GM19238 (cell line): ENCODE measurements around the gene PASK.

ENCODE experiments used
- DNase-seq: peaks from one replicate; pipeline ENCODE4 v3.0.0; 2011; ENCODE audit warnings: low spot score; ENCODE audit not compliant: insufficient read length

PASK gene

DNA sequence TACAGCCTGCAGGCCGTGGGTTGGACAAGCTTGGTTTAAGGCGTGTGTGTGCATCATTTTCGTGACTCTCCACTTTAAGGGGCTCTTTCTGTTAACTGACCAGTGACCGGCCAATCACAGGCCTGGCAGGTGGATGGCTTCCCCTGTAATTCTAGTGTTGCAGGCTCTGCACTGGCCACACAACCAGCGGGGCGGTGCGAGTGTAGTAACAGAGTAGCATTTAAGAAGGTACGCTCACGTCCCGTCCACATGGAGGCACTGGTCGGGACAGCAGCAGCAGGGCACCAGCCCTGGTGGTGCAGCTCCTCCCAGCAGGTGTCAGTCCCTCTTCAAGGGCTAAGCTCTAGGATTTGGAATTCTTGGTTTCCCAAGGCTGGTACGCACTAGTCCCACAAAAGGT, 31.2 kb upstream of the PASK start:
- no peak for DNase-seq

DNA sequence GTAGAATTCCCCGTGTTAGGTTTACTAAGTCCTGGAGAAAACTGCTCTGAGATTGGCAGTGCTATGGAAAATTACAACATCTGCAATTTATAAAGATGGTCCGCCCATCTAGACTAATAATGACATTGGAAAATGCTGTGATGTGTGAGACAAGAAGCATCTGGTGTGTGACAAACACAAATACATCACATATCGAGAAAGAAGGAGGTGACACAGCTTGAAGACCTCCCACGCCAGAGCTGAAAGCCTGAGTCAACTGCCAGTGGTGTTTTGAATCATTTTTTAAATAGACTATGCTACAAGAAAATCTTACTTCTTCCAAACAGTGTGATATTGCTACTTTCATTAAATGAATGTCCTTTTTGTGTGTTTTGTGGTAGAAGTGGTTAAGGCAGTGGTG, 30.6 kb upstream of the PASK start:
- DNase-seq: no peak

DNA sequence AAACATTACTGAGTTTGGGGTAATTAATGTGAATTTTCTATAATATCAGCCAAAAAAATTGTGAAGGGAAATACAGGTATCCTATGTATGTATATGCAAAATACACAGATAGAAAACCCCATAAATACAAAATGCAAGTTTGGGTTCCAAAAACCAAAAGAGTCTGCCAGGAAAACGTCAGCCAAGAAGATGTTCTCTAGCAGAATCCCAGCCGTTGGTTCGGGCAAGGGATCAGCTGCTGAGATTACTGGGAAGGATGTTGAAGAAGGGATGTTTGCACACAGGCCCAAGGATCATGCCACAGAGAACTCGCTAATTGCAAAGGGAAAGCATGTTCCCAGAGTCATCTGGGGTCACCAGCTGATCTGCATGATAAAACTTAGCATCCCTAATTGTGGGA, 29.7 kb upstream of the PASK start:
- DNase-seq: no peak

DNA sequence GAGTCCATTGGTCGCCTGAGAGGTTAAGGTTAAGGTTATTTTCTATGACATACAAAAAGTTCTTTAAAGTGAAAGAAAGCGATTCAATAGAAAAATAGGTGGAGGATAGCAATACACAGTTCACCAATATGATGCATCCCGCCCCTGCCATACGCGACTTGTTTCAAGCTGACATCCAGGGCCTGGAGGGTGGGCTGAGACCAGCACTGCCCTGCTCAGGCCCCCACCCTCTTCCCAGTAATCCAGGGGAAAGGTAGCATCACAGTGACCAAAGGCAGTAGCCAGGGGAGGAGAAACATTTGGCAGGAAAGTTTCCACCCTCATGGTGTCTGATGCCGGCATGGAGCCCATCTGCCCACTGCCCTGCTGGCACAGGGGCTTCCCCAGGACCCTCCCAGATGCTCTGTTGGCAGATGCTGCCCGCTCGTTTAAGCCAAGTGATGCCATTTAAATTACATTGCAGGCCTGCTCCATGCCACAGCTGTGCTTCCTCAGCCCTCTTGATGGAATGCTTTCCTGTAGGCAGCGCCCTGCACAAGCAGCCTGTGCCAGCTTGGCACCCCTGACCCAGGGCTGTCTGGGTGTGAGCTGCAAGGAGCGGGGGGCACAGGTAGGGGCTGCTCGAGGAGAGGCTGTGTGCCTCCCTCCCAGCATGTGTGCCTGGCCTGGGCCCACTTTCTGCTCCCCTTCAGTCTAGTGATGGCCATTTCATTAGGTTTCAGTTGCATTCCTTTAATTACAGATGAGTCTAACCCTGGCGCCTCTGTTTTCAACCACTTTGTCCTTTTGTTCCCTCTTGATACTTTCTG, 28.5 kb upstream of the PASK start:
- DNase-seq: no peak

DNA sequence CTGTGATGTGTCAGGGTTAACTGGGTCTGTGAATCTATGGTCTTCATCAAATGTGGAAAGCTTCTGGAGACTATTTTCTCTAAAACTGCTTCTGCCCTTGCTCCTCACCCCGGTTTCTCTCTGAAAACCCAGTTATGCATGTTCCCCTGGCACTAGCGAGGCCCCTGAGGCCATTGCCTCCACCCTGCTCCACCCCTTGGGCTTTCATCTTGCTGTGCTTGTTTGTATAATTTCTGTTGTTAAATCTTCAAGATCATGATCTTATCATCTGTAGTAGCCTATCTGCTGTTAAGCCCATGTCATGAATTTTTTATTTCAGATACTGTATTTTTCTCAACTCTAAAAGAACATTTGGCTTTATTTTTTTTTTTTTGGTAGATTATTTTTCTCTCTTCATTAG, 24.3 kb upstream of the PASK start:
- DNase-seq: no peak

DNA sequence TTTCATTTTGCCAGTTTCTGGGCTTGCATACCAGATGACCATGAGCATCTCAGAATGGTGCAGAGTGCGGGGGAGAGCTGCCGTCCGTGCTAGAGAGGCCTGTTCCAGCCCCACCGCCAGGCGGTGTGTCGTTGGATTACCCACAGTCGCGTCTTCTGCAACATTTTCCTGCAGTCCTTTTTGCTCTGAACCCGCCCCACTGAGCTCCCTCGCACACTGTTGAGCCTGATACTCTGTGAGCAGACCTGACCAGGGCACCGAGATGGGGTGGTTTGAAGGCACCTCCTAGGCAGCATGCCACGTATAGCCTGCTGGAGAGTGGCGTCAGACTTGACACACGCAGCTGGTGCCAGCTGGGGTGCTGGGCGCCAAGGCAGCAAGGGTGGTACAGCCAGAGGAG, 19.1 kb upstream of the PASK start:
- no peak for DNase-seq

DNA sequence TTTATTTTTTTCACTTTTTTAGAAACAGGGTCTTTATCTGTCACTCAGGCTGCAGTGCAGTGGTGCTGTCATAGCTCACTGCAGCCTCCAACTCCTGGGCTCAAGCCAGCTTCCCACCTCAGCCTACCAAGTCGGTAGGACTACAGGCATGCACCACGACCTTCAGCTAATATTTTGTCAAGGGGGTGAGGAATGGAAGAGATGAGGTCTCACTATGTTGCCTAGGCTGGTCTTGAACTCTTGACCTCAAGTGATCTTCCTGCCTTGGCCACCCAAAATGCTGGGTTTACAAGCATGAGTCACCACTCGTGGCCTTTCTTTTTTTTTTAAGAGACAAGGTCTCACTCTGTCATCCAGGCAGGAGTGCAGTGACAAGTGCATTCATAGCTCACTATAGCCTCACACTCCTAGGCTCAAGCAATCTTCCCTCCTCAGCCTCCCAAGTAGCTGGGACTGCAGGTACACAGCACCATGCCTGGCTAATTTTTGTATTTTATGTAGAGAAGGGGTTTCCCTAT, 14.4 kb upstream of the PASK start:
- no peak for DNase-seq

DNA sequence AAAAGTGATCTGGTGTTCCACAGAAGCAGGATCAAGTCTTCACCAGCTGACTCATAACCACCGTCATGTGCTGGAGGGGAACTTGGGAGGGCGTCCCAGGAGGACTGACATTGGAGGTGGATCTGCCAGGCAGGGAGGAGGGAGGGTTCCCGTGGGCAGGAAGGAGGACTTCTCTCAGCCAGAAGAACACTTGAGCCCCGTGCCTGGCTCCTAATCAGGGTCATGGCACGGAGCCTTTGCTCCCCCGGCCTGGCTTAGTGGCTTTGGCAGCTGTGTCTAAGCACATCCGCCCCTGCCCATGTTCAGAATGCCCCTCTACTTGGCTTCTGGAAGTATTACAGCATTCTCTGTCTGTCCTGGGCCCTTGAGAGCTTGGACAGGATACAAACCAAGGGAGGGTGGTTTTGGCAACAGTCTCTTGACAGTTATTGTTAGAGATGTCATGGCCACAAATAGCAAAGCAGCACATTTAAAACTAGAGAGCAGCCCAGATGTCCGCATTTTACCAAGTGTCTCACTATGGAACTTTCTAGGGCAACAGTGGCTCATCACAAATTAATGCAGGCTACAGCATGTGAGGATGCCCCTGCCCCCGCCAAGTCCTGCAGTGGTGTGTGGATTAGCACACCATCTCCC, 12.5 kb upstream of the PASK start:
- DNase-seq: no peak

DNA sequence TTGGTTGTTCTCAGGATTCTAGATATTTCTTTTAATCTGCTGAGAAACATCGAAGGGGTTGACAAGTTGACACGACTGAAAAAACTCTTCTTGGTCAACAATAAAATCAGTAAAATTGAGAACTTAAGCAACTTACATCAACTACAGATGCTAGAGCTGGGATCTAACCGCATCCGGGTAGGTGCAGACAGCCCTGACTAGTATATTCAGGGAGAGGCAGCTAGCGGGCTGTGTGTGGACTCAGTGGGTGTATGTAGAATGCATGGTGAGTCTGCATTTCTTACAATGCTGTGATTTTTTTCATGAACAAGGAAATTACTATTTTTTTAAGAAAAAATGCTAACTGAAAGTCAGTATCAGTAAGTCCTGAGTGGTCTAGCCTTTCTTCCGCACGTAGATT, 11.0 kb upstream of the PASK start:
- DNase-seq: no peak

DNA sequence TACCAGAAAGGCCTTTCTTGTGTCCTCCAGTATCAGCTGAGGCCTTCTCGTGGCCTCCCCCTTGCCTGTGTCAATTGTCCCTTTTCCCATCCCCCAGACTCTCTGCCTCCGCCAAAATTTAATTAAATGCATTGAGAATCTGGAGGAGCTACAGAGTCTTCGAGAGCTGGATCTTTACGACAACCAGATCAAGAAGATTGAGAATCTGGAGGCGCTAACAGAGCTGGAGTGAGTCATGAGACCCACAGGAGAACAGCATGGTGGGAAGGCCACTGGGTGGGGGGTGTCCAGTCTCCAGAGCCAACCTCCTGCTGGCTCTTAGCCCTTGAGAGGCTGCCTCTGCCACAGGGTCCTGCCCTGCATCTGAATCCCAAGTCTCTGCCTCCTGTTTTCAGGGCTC, 9.8 kb upstream of the PASK start:
- DNase-seq: no peak

DNA sequence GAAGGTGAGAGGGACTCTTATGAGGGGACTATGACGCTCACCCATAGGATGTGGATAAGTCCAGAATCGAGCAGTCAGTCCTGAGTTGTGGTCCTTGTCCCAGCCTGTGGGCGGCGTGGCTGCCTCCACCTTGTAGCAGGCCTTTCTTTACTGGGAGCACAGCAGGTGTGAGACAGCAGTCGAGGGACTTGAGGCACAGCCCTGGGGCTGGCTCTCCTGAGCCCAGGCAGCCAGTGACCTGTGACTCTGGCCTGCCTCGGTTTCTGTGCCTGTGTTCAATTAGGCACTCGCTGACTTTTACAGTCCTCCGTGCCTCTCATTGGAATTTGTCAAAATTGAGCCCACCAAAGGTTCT, 9.3 kb upstream of the PASK start:
- no peak for DNase-seq

DNA sequence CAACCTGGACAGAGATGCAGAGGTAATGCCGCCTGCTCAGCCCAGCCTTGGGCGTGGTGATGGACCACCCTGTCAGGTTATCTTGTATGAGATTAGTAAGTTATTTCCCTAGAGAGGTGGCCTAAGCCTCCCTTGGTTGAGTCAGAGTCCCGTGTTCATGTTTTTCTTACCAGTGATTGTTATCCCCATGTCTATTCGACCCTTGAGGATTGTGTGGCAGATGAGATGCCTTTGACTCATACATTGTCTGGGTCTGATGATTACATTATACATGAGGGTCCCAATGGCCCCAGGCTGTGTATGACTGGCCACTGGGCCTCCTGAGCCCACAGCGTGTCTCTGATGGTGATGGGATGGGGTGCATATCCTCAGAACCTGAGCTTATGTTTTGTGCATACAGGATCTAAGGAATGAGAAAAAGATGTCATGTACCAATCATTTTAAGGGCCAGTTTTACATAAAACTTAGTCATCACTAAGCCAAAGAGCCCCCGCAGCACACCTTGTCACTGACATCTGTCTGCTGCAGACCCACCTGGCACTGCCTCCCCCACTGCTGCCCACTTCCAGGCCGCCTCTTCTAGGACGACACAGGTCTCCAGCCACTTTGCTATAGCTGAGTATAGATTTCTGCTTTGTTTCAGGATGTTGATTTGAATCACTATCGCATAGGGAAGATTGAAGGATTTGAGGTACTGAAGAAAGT, 8.7 kb upstream of the PASK start:
- DNase-seq: no peak

DNA sequence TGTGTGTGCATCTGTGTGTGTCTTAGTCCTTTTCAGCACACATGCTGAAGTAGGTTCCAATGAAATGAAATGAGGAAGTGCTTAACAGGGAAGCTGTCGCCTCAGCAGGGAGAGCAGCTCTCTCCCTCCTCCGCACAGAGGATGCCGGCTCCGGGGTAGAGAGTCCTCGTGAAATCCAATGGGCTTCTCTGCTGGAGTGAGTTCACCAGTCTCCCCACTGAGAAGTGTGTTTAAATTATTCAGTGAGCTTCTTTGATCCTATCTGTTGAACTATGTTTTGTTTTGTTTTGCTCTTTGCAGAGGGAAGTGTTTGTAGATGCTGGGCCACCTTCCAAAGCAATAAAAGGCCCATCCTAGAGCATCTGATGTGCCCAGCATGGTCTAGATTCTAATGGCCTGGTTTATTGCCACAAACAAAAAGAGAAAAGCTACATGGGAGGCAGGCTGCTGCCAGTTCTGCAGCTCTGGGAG, 7.7 kb upstream of the PASK start:
- DNase-seq: no peak

DNA sequence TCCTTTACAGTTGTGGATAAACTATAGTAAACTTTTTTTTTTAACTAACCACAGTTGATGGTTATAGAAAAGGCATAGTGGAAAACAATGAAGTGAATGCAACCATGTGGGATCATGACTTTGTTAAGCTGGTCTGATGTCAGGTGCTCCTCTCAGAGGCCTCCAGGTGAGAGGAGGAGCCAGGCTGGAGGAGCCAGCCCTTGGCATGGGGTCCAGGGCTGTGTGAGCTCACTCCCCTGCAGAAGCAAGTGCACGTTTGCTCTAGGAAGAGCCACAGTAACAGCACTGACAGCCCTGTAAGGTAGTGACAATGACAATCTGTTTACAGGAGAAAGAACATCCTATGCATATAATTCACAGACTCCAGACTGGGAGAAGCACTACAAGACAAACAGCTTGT, 6.7 kb upstream of the PASK start:
- DNase-seq: no peak

DNA sequence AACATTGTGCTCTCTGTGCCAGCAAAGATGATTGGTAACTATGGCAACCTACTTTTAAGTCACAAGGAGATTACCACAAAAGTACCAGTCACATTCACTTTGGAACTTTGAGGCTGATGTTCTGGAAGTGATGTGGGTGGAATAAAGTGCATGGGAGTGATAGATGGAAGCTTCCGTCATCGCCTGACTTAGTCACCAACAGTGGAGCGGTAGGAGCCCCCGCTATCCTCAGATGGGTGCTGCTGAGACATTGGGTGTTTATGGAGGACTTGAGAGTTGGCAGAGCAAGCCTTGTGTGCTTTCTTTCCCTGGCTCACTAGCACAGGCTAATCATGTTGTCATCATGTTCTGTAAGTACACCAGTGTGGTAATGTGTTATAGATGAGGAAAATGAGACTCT, 5.6 kb upstream of the PASK start:
- DNase-seq: no peak

DNA sequence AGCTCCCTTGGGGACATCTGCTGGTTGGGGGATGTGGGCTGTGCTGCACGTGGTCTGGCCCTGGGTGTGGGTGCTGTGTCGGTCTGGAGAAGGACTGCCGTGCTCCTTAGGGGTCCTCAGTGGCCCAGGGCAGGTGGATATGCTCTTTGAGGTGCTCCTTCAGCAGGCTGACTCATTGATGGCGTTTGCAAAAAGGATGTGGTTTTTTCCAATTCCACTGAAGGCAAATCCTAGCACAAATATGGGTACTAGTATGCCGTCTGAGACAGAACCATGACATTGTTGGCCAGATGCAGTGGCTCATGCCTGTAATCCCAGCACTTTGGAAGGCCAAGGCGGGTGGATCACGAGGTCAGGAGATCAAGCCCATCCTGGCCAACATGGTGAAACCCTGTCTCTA, 4.3 kb upstream of the PASK start:
- no peak for DNase-seq

DNA sequence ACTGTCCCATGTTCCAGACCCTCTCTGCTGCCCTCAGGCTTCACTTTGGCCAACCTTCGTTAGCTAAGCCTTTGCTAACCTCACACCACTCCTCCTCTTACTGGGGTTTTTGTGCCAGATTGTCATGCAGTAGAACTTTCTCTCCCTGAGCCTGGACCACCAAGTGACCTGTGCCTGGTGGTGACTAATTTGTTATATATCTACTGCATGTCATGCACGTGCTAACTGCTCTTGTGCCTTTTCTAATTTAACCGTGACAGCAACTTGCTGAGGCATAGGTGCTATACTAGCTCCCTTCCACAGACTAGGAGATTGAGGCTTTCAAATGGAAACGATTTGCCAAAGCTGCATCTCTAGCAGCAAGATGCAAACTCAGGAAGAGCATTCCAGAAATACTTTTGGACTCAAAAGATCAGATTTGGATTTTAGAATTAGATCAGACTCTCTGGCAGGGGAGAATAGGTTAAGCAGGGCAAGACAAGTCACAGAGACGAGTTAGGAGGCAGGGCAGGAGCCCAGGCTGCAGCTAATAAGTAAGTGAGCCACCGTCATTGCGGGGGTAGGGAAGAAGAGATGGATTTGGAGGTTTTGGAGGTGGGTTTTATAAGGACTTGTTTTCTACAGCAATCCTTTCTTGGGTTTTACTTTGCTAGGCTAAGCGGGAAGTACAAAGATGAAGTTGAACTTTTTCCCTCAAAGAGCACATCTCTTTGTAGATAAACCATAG, 2.8 kb upstream of the PASK start:
- no peak for DNase-seq

DNA sequence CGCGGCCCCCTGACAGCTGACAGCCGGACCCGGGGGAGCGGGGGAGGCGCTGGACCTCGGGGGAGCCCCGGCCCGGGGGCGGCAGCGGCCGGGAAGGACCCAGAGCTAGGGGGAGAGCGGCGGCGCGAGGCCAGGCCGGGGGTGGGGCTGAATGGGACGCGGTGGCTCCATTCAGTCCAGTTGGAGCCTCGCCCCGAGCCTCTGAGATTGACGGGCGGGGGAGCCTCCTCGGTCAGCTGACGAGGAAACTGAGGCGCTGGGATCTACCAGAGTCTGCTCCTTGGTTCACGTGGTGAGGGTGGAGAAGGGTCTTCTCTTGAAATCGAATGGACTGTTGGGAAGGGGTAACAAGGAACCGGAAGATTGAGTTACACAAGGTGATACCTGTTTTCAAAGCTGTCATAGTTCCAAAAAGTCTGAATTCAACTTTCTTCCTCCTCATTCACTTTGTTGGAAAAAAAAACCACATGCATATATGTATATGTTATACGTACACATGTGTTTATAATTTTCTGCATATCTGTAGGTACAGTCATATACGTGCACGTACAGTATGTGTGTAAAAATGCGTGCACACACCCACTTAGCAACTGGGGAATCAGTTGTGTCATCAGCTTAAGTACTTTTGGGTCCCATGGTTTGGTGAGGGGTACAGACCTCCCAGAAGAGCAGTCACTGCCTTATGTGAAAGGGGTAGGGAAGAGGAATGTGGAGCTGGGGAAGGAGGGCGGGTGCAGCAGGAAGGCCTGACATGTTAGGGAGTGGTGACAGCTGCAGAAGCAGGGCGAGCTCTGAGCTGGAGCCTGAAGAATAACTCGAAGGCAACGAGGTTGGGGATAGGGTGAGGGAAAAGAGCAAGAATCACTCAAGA, 1.6 kb upstream of the PASK start:
- DNase-seq: no peak

DNA sequence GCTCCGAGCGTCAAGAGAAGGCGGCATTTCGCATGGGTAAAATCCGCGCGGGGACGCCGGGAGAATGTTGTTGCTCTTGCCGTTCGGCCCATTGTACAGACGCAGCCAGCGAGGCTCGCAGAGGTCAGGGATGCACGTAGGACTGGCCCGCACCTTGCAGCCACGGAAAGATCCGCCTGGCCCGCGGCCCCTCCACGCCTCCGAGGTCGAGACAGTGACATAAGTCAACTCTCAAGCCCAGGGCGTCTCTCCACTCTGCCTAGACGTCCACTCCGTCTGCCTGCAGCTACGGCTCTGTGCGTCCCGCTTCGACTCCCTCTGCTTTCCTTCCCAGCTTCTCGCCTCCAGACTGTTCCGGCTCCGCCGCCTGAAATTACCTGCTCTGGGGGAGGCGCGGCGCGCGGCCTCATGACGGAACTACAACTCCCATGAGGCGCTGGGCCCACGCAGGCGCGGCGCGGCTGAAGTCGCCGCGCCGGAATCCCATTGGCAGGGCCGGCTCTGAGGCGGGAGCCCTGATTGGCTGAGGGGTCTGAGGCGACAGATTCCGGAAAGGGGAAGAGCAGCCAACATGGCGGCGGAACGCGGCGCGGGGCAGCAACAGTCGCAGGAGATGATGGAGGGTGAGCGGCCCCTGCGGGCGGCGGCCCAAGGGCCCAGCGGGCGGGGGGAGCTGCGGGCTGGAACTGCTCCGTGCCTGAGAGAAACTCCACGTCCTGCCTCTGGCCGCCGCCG, 820 bp upstream of the PASK start, which contains the start of gene PPP1R7:
TSS of gene PPP1R7 (plus strand) at position 543 of the 735 bp plus-strand sequence. CDS start at position 572, 29 bp downstream.
- peak; percentile 99 for DNase-seq

DNA sequence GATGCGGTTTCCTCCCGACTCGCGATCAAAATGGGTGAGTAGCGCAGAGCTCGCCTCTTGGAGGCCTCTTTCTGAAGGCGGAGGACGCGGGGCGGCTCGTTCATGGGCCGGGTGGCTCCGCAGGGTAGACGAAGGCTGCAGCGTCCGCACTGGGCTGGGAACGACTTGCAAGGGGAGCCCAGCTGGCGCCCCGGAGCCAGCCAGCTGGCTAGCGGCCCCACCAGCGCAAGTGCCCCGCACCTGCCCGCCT, 328 bp upstream of the PASK start:
- DNase-seq: no peak
